ENCODE measurements around the gene PDSS2.
"Not testable (repeated sequence)": the region's sequence is repeated elsewhere in the genome, so short reads cannot be mapped to it uniquely, and the experiment has no call there.

Gene PDSS2

DNA sequence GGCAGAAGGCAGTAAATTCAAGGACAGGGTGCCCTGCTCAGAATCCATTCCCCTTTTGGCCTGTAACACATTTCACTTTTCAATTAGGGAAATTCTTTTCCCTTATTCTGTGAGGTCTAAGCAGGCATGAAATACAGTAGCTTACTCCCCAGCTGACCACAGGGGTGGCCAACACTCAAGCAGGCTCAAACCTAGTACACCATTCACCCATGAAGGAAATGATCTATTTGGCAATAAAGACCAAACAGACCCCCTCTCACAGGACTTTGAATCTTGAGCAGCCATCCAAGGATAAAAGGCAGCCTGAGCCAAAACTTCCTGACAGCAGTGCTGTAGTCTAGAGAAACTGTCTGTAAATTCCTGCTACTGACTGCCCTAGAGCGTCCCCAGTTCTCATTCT is 17.7 kb downstream of the PDSS2 start:
- Histone ChIP-seq H3K27ac (ENCODE audit: low read depth, low read length) (no peak overlapping the region), H3K9ac (ENCODE audit: low read length in 5 of 5) (no peak overlapping the region), H3K4me3 (ENCODE audit: low read depth in 1 of 5, low read length in 5 of 5) (no peak overlapping the region), H3K27me3 (ENCODE audit: control insufficient read depth in 5 of 5, insufficient read depth in 4 of 5, low read length in 5 of 5) (no peaks in the 10 kb centered on the region), H3K4me1 (ENCODE audit: control insufficient read depth in 5 of 5, insufficient read depth in 5 of 5, low read length in 5 of 5) (no peaks in the 10 kb centered on the region), H3K36me3 (ENCODE audit: control insufficient read depth in 5 of 5, insufficient read depth in 5 of 5, low read length in 5 of 5) (no peaks in the 10 kb centered on the region), H3K9me3 (ENCODE audit: control insufficient read depth in 5 of 5, low read length in 5 of 5) (no peaks in the 10 kb centered on the region)

DNA sequence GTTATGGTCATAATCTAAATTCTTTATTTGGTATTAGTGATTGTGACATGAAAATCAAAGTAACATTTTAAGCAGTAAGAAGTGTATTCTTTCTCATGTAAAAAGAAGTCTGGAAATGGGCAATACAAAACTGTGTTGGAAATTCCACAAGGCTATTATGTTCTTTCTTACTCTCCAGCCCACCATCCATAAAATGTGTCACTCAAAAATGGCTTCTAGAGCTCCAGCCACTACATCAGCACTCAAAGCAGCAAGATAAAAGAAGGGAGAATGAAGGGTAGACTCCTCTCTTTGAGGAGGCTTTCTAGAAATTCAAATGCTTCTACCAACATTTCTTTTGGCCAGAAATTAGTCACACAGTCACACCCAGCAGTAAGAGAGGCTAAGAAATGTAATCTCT is 18.4 kb downstream of the PDSS2 start:
- Histone ChIP-seq H3K36me3 (ENCODE audit: control insufficient read depth in 5 of 5, insufficient read depth in 5 of 5, low read length in 5 of 5) (no peaks in the 10 kb centered on the region), H3K9ac (ENCODE audit: low read length in 5 of 5) (no peak overlapping the region), H3K4me3 (ENCODE audit: low read depth in 1 of 5, low read length in 5 of 5) (no peak overlapping the region), H3K9me3 (ENCODE audit: control insufficient read depth in 5 of 5, low read length in 5 of 5) (no peaks in the 10 kb centered on the region), H3K4me1 (ENCODE audit: control insufficient read depth in 5 of 5, insufficient read depth in 5 of 5, low read length in 5 of 5) (no peaks in the 10 kb centered on the region), H3K27ac (ENCODE audit: low read depth, low read length) (no peak overlapping the region), H3K27me3 (ENCODE audit: control insufficient read depth in 5 of 5, insufficient read depth in 4 of 5, low read length in 5 of 5) (no peaks in the 10 kb centered on the region)

DNA sequence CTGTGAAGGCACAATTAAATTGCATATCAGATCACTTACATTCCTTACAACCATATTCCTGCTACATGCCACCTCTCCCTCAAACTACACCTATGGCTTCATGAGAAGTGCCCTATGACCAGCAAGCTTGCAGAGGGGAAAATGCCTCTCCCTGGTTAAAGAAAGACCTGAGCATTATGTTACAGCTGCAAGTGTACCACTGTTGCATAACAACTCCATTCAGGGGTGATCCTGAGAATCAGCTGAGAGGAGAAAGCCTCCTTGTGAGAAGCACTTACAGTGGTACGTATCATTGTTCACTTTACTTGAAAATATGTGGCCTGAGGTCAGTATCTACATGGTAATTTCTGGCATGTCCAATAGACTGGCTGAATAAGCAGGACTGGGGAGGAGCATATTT is 20.0 kb downstream of the PDSS2 start:
- Histone ChIP-seq H3K9me3 (ENCODE audit: control insufficient read depth in 5 of 5, low read length in 5 of 5) (no peaks in the 10 kb centered on the region), H3K36me3 (ENCODE audit: control insufficient read depth in 5 of 5, insufficient read depth in 5 of 5, low read length in 5 of 5) (no peaks in the 10 kb centered on the region), H3K4me1 (ENCODE audit: control insufficient read depth in 5 of 5, insufficient read depth in 5 of 5, low read length in 5 of 5) (no peaks in the 10 kb centered on the region), H3K9ac (ENCODE audit: low read length in 5 of 5) (no peak overlapping the region), H3K4me3 (ENCODE audit: low read depth in 1 of 5, low read length in 5 of 5) (no peak overlapping the region), H3K27ac (ENCODE audit: low read depth, low read length) (no peak overlapping the region), H3K27me3 (ENCODE audit: control insufficient read depth in 5 of 5, insufficient read depth in 4 of 5, low read length in 5 of 5) (no peaks in the 10 kb centered on the region)

DNA sequence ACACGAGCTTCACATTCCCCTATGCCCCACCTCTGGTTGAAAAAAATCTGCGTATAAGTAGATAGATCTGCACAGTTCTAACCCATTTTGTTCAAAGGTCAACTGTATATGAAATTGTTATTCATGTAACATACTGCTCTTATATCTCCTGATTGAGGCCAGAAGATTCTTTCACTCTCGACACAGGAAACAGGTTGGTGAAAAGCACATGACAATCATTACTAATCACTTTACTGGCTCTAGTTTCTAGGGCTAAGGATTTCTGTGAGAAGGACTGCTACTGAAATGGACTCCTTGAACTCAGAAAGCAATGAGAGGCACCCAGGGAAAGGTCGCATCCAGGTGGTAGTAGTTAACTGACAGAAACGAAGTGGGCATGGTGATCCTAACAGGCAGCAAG is 21.7 kb downstream of the PDSS2 start:
- no peak overlapping the region for H3K9ac ChIP-seq (ENCODE audit: low read length in 5 of 5)
- H3K4me3 ChIP-seq (ENCODE audit: low read depth in 1 of 5, low read length in 5 of 5): no peak overlapping the region
- H3K9me3 ChIP-seq (ENCODE audit: control insufficient read depth in 5 of 5, low read length in 5 of 5): no peaks in the 10 kb centered on the region
- H3K4me1 ChIP-seq (ENCODE audit: control insufficient read depth in 5 of 5, insufficient read depth in 5 of 5, low read length in 5 of 5): no peaks in the 10 kb centered on the region
- H3K27me3 ChIP-seq (ENCODE audit: control insufficient read depth in 5 of 5, insufficient read depth in 4 of 5, low read length in 5 of 5): no peaks in the 10 kb centered on the region
- no peak overlapping the region for H3K27ac ChIP-seq (ENCODE audit: low read depth, low read length)
- no peaks in the 10 kb centered on the region for H3K36me3 ChIP-seq (ENCODE audit: control insufficient read depth in 5 of 5, insufficient read depth in 5 of 5, low read length in 5 of 5)

DNA sequence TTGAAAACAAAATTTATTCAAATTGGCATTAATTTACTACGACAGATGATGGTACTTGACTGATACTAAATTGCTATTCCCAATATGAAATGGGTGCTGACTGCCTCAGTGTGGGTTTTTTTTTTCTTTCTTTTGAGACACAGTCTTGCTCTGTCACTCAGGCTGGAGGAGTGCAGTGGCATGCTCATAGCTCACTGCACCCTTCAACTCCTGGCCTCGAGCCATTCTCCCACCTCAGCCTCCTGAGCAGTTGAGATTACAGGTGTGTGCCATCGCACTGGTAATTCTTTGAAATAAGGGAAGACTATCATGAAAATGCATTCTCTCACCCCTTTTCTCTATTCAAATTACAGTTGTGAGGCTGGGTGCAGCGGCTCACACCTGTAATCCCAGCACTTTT is 22.5 kb downstream of the PDSS2 start:
- H3K9me3 ChIP-seq (ENCODE audit: control insufficient read depth in 5 of 5, low read length in 5 of 5): no peaks in the 10 kb centered on the region
- H3K4me1 ChIP-seq (ENCODE audit: control insufficient read depth in 5 of 5, insufficient read depth in 5 of 5, low read length in 5 of 5): no peaks in the 10 kb centered on the region
- no peak overlapping the region for H3K9ac ChIP-seq (ENCODE audit: low read length in 5 of 5)
- no peaks in the 10 kb centered on the region for H3K36me3 ChIP-seq (ENCODE audit: control insufficient read depth in 5 of 5, insufficient read depth in 5 of 5, low read length in 5 of 5)
- H3K27me3 ChIP-seq (ENCODE audit: control insufficient read depth in 5 of 5, insufficient read depth in 4 of 5, low read length in 5 of 5): no peaks in the 10 kb centered on the region
- no peak overlapping the region for H3K4me3 ChIP-seq (ENCODE audit: low read depth in 1 of 5, low read length in 5 of 5)
- no peak overlapping the region for H3K27ac ChIP-seq (ENCODE audit: low read depth, low read length)

DNA sequence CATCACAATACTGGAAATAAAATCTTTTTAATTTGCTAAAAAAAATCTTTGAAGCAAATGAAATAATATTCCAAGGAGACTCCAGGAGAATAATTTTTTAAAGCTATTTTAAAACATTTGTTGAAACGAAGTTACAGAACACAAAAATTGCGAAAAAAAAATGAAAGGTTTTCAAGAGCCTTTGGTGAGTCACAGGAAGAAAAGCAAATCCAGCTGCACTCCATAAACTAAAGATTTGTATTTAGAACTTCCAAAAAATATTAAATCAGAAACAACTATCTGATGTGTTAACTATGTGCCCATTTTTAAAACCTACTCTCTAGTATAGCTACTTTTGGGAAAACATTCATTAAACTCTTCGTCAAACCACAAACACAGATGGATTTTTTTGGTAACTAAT is 23.6 kb downstream of the PDSS2 start:
- H3K4me3 ChIP-seq (ENCODE audit: low read depth in 1 of 5, low read length in 5 of 5): no peak overlapping the region
- no peaks in the 10 kb centered on the region for H3K36me3 ChIP-seq (ENCODE audit: control insufficient read depth in 5 of 5, insufficient read depth in 5 of 5, low read length in 5 of 5)
- H3K9me3 ChIP-seq (ENCODE audit: control insufficient read depth in 5 of 5, low read length in 5 of 5): no peaks in the 10 kb centered on the region
- H3K4me1 ChIP-seq (ENCODE audit: control insufficient read depth in 5 of 5, insufficient read depth in 5 of 5, low read length in 5 of 5): no peaks in the 10 kb centered on the region
- no peak overlapping the region for H3K27ac ChIP-seq (ENCODE audit: low read depth, low read length)
- no peaks in the 10 kb centered on the region for H3K27me3 ChIP-seq (ENCODE audit: control insufficient read depth in 5 of 5, insufficient read depth in 4 of 5, low read length in 5 of 5)
- peak overlapping the region in 1 of 5 donors; percentile 30 for H3K9ac ChIP-seq (ENCODE audit: low read length in 5 of 5)

DNA sequence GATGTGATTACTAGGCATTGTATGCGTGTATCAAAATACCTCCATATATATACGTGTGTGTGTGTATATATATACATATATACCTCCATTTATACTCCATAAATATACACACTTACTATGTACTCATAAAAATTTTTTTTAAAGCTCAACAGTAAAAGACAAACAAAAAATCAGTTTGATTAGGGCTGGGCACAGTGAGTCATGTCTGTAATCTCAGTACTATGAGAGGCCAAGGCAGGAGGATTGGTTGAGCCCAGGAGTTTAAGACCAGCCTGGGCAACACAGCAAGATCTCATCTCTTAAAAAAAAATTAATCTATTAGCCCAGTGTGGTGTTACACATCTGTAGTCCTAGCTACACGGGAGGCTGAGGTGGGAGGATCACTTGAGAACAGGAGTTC is 24.6 kb downstream of the PDSS2 start:
- H3K9ac ChIP-seq (ENCODE audit: low read length in 5 of 5): no peak overlapping the region
- H3K27ac ChIP-seq (ENCODE audit: low read depth, low read length): no peak overlapping the region
- H3K27me3 ChIP-seq (ENCODE audit: control insufficient read depth in 5 of 5, insufficient read depth in 4 of 5, low read length in 5 of 5): no peaks in the 10 kb centered on the region
- no peaks in the 10 kb centered on the region for H3K4me1 ChIP-seq (ENCODE audit: control insufficient read depth in 5 of 5, insufficient read depth in 5 of 5, low read length in 5 of 5)
- H3K9me3 ChIP-seq (ENCODE audit: control insufficient read depth in 5 of 5, low read length in 5 of 5): no peaks in the 10 kb centered on the region
- H3K36me3 ChIP-seq (ENCODE audit: control insufficient read depth in 5 of 5, insufficient read depth in 5 of 5, low read length in 5 of 5): no peaks in the 10 kb centered on the region
- no peak overlapping the region for H3K4me3 ChIP-seq (ENCODE audit: low read depth in 1 of 5, low read length in 5 of 5)

DNA sequence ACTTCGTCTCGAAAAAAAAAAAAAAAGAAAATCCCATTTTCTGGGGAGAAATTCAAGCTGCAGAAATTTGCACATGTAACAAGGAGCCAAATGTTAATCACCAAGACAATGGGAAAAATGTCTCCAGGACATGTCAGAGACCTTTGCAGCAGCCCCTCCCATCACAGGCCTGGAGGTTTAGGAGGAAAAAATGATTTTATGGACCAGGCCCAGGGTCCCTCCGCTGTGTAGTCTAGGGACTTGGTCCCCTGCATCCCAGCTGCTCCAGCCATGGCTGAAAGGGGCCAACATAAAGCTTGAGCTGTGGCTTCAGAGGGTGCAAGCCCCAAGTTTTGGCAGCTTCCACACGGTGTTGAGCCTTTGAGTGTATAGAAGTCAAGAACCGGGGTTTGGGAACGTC is 33.4 kb downstream of the PDSS2 start:
- H3K4me1 ChIP-seq (ENCODE audit: control insufficient read depth in 5 of 5, insufficient read depth in 5 of 5, low read length in 5 of 5); H3K27ac ChIP-seq (ENCODE audit: low read depth, low read length); H3K4me3 ChIP-seq (ENCODE audit: low read depth in 1 of 5, low read length in 5 of 5); H3K27me3 ChIP-seq (ENCODE audit: control insufficient read depth in 5 of 5, insufficient read depth in 4 of 5, low read length in 5 of 5); H3K9ac ChIP-seq (ENCODE audit: low read length in 5 of 5); H3K36me3 ChIP-seq (ENCODE audit: control insufficient read depth in 5 of 5, insufficient read depth in 5 of 5, low read length in 5 of 5); H3K9me3 ChIP-seq (ENCODE audit: control insufficient read depth in 5 of 5, low read length in 5 of 5): not testable (repeated sequence)

DNA sequence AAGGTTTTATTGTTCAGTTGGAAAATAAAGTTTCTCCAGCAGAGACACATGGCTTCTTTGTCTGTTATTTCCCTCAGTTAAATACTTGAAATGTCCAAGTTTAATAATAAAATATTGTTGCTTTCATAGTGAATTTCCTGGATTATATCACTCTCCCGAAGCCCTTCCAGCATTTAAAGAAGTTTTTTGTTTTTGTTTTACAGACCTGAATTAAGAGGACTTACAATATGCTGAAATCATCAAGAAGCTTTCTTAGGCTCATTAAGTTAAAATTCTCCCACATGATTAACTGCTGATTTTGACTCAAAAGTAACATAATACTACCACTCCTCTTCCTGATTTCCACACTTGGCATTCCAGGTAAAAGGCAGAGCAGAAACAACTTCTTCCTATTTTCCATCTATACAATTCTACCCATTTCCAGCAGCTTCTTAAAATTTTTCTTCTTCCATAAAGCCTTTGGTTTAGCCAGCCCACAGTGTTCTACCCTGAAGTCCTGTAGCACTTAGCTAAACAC is 35.8 kb downstream of the PDSS2 start:
- Histone ChIP-seq H3K27ac (ENCODE audit: low read depth, low read length) (no peak overlapping the region), H3K9ac (ENCODE audit: low read length in 5 of 5) (no peak overlapping the region), H3K27me3 (ENCODE audit: control insufficient read depth in 5 of 5, insufficient read depth in 4 of 5, low read length in 5 of 5) (no peaks in the 10 kb centered on the region), H3K9me3 (ENCODE audit: control insufficient read depth in 5 of 5, low read length in 5 of 5) (peaks cover 0 to 9% (median 8%) of the 10 kb centered on the region in 5 donors), H3K4me3 (ENCODE audit: low read depth in 1 of 5, low read length in 5 of 5) (no peak overlapping the region), H3K36me3 (ENCODE audit: control insufficient read depth in 5 of 5, insufficient read depth in 5 of 5, low read length in 5 of 5) (no peaks in the 10 kb centered on the region), H3K4me1 (ENCODE audit: control insufficient read depth in 5 of 5, insufficient read depth in 5 of 5, low read length in 5 of 5) (peaks cover 0 to 4% (median 3%) of the 10 kb centered on the region in 5 donors)

DNA sequence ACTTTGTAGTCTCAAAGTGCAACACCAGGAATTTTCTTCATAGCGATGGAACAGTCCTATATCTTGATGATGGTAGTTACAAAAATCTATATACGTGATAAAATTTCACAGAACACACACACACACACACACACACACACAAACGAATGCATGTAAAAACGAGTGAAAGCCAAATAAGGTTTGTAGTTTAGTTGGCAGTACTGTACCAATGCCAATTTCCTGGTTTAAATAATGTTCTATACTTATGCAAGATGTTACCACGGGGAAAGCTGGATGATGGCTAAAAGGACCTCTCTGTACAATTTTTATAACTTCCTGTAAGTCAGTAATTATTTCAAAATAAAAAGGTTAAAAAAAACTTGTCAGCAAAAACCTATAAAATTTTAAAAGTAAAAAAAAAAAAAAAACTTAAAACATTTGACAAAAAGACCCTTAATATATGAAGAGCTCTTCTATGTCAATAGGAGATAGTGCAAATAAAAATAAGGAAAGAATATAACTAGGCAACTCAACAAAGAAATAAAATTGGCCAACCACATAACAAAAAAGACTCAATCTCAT is 37.6 kb downstream of the PDSS2 start:
- H3K4me1 ChIP-seq (ENCODE audit: control insufficient read depth in 5 of 5, insufficient read depth in 5 of 5, low read length in 5 of 5): peaks cover 0 to 4% (median 3%) of the 10 kb centered on the region in 5 donors
- H3K4me3 ChIP-seq (ENCODE audit: low read depth in 1 of 5, low read length in 5 of 5): no peak overlapping the region
- no peaks in the 10 kb centered on the region for H3K36me3 ChIP-seq (ENCODE audit: control insufficient read depth in 5 of 5, insufficient read depth in 5 of 5, low read length in 5 of 5)
- H3K9me3 ChIP-seq (ENCODE audit: control insufficient read depth in 5 of 5, low read length in 5 of 5): peaks cover 0 to 8% (median 8%) of the 10 kb centered on the region in 5 donors
- H3K27me3 ChIP-seq (ENCODE audit: control insufficient read depth in 5 of 5, insufficient read depth in 4 of 5, low read length in 5 of 5): no peaks in the 10 kb centered on the region
- H3K27ac ChIP-seq (ENCODE audit: low read depth, low read length): no peak overlapping the region
- no peak overlapping the region for H3K9ac ChIP-seq (ENCODE audit: low read length in 5 of 5)

DNA sequence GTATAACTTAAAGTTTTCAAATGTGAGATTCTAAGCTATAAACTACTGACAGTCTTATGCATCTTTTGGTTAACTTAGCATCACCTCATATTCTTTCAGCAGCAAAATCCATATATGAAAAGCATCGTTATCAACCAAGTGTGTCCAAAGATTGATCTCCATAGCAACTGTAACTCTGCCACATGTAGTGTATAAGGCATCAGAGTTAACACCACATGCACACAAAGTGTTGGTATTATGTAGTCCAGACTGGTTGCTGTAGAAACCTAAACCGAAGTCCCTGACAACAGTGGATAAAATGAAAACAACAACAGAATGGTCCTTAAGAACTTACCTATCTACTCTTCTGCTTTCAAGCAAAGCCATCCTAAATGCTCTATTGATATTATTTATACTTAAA is 39.6 kb downstream of the PDSS2 start:
- peaks cover 0 to 4% (median 3%) of the 10 kb centered on the region in 5 donors for H3K4me1 ChIP-seq (ENCODE audit: control insufficient read depth in 5 of 5, insufficient read depth in 5 of 5, low read length in 5 of 5)
- H3K27ac ChIP-seq (ENCODE audit: low read depth, low read length): no peak overlapping the region
- H3K9ac ChIP-seq (ENCODE audit: low read length in 5 of 5): no peak overlapping the region
- H3K4me3 ChIP-seq (ENCODE audit: low read depth in 1 of 5, low read length in 5 of 5): no peak overlapping the region
- no peaks in the 10 kb centered on the region for H3K27me3 ChIP-seq (ENCODE audit: control insufficient read depth in 5 of 5, insufficient read depth in 4 of 5, low read length in 5 of 5)
- H3K36me3 ChIP-seq (ENCODE audit: control insufficient read depth in 5 of 5, insufficient read depth in 5 of 5, low read length in 5 of 5): no peaks in the 10 kb centered on the region
- no peaks in the 10 kb centered on the region for H3K9me3 ChIP-seq (ENCODE audit: control insufficient read depth in 5 of 5, low read length in 5 of 5)
